ENCODE data around the gene LLPH. TPM values are rescaled to one million over a fixed set of nuclear protein-coding genes. Genes with fewer than 3 reads are reported as not detected.

The LLPH gene
- total RNA-seq, 1 experiment from 2014 or later: 31.5 TPM

- ChIA-PET CTCF (interaction anchor here (0.6 to 1.9 kb wide), 18 partner anchors 11 to 654 kb away, joined by 3 to 13 read pairs (median 4); partner anchors contain the start of genes HELB, IRAK3 and LLPH), POLR2A (interaction anchor here (0.6 to 1.6 kb wide), 3 partner anchors 8 to 39 kb away, joined by 3 to 7 read pairs (median 4); partner anchors contain the start of gene LLPH)
- H3K27me3 Mint-ChIP-seq (ENCODE audit: low read depth): no peaks in the 10 kb centered on the region
- peak within 1 kb of the TSS; percentile 94 for H3K4me3 Mint-ChIP-seq
- H3K27ac Mint-ChIP-seq: peak within 1 kb of the TSS; percentile 99
- peaks cover 21% of the 10 kb centered on the region for H3K9me3 Mint-ChIP-seq
- peak; percentile 99 for ATAC-seq
- H3K36me3 Mint-ChIP-seq: peaks cover 22% of the 10 kb centered on the region
- peaks cover 11% of the 10 kb centered on the region for H3K4me1 Mint-ChIP-seq
- DNase-seq (ENCODE audit: low spot score): peak; percentile 81
- TF ChIP-seq ETV6 (CRISPR knock-in tag; IDR thresholded peaks at IDR 0.05) (peak; percentile 85; the same call in 1 of the 2 replicates), TEAD4 (CRISPR knock-in tag; IDR thresholded peaks at IDR 0.05) (0 out of 2 replicates have a peak, but pooled peaks have one; percentile 51), JAZF1 (CRISPR knock-in tag; IDR thresholded peaks at IDR 0.05) (no peak), CDX4 (CRISPR knock-in tag; IDR thresholded peaks at IDR 0.05; ENCODE audit: borderline replicate concordance) (no peak), ATF2 (CRISPR knock-in tag; IDR thresholded peaks at IDR 0.05; ENCODE audit: borderline replicate concordance, low read depth) (no peak), ARID4B (CRISPR knock-in tag; IDR thresholded peaks at IDR 0.05; ENCODE audit: borderline replicate concordance) (peak; percentile 81), FOXP4 (CRISPR knock-in tag; IDR thresholded peaks at IDR 0.05) (0 out of 2 replicates have a peak, but pooled peaks have one; percentile 25), NFE2L1 (CRISPR knock-in tag; IDR thresholded peaks at IDR 0.05) (peak; percentile 34; the same call in 1 of the 2 replicates), CBFB (CRISPR knock-in tag; IDR thresholded peaks at IDR 0.05; ENCODE audit: low read depth) (no peak), JUN (CRISPR knock-in tag; IDR thresholded peaks at IDR 0.05) (peak; percentile 68; the same call in 1 of the 2 replicates), NFATC4 (CRISPR knock-in tag; IDR thresholded peaks at IDR 0.05) (no peak), HMGXB4 (CRISPR knock-in tag; IDR thresholded peaks at IDR 0.05) (peak; percentile 77; the same call in 1 of the 2 replicates), PREB (CRISPR knock-in tag; IDR thresholded peaks at IDR 0.05; ENCODE audit: borderline replicate concordance) (no peak), CREB1 (CRISPR knock-in tag; IDR thresholded peaks at IDR 0.05) (peak; percentile 79; the same call in 1 of the 2 replicates), AR (CRISPR knock-in tag; IDR thresholded peaks at IDR 0.05) (no peak), ZBTB43 (CRISPR knock-in tag; IDR thresholded peaks at IDR 0.05) (peak; percentile 84)
These were observed 38.9 kb upstream of the LLPH start, which contains the start of gene TMBIM4 for GRCh38 chr12:66169221-66170170. TMBIM4 (minus strand) TSS chr12:66169996; CDS start chr12:66169951, 45 bp downstream.

All from WTC11 (cell line).